H9 (cell line): ENCODE measurements around the gene CDH23. TPM values are rescaled to one million over a fixed set of nuclear protein-coding genes. Genes with fewer than 3 reads are reported as not detected.

Experiments used
- DNase-seq: peaks from one replicate; pipeline ENCODE4 v3.0.0-alpha.2; 2017
- H2AFZ ChIP-seq: one replicate; pipeline ENCODE4 v1.6.1; 2013; ENCODE audit warnings: mild to moderate bottlenecking, low read length, control low read depth, moderate library complexity
- H2AK5ac ChIP-seq: 2 replicates; pipeline ENCODE4 v1.6.1; 2013; ENCODE audit warnings: low read length, control low read depth, mixed read lengths; ENCODE audit not compliant: insufficient read length
- H2BK120ac ChIP-seq: one replicate; pipeline ENCODE4 v1.6.1; 2013; ENCODE audit warnings: low read depth, mild to moderate bottlenecking, low read length, control low read depth, inconsistent platforms; ENCODE audit not compliant: poor library complexity, severe bottlenecking
- H2BK12ac ChIP-seq: 2 replicates; pipeline ENCODE4 v1.6.1; 2013; ENCODE audit warnings: low read length, control low read depth, mixed read lengths, low read depth; ENCODE audit not compliant: insufficient read length
- H2BK15ac ChIP-seq: 2 replicates; pipeline ENCODE4 v1.6.1; 2013; ENCODE audit warnings: low read depth, low read length, control low read depth
- H2BK20ac ChIP-seq: one replicate; pipeline ENCODE4 v1.6.1; 2013; ENCODE audit warnings: low read depth, mild to moderate bottlenecking, low read length, control low read depth, inconsistent platforms; ENCODE audit not compliant: poor library complexity, severe bottlenecking
- H2BK5ac ChIP-seq: 2 replicates; pipeline ENCODE4 v1.6.1; 2013; ENCODE audit warnings: low read length, control low read depth, mixed read lengths; ENCODE audit not compliant: insufficient read length
- H3K14ac ChIP-seq: 2 replicates; pipeline ENCODE4 v1.6.1; 2013; ENCODE audit warnings: low read length, control low read depth; ENCODE audit not compliant: insufficient read depth
- H3K18ac ChIP-seq: 2 replicates; pipeline ENCODE4 v1.6.1; 2013; ENCODE audit warnings: low read depth, mild to moderate bottlenecking, mixed read lengths, low read length, control low read depth; ENCODE audit not compliant: insufficient read length
- H3K23ac ChIP-seq: 2 replicates; pipeline ENCODE4 v1.6.1; 2013; ENCODE audit warnings: low read length, control low read depth, mixed read lengths, low read depth; ENCODE audit not compliant: insufficient read length
- H3K23me2 ChIP-seq: 2 replicates; pipeline ENCODE4 v1.6.1; 2013; ENCODE audit warnings: low read depth, mild to moderate bottlenecking, mixed read lengths, low read length, control low read depth; ENCODE audit not compliant: insufficient read length, poor library complexity, severe bottlenecking
- H3K27ac ChIP-seq: 2 replicates; pipeline ENCODE4 v1.5.1; 2013; ENCODE audit warnings: low read length, control low read depth, mixed read lengths, low read depth; ENCODE audit not compliant: insufficient read length
- H3K27me3 ChIP-seq: 2 replicates; pipeline ENCODE4 v1.6.1; 2013; ENCODE audit warnings: low read length, control low read depth, inconsistent platforms; ENCODE audit not compliant: insufficient read depth
- H3K4ac ChIP-seq: 2 replicates; pipeline ENCODE4 v1.6.1; 2013; ENCODE audit warnings: low read depth, mild to moderate bottlenecking, control low read depth, inconsistent platforms, low read length, moderate library complexity
- H3K4me1 ChIP-seq: 2 replicates; pipeline ENCODE4 v1.6.1; 2013; ENCODE audit warnings: low read length, control low read depth, inconsistent platforms; ENCODE audit not compliant: insufficient read depth
- H3K4me2 ChIP-seq: 2 replicates; pipeline ENCODE4 v1.6.1; 2013; ENCODE audit warnings: low read length, control low read depth, mixed read lengths; ENCODE audit not compliant: insufficient read length, insufficient read depth
- H3K56ac ChIP-seq: 2 replicates; pipeline ENCODE4 v1.6.1; 2013; ENCODE audit warnings: low read depth, mild to moderate bottlenecking, mixed read lengths, low read length, control low read depth; ENCODE audit not compliant: insufficient read length
- H3K79me1 ChIP-seq: 2 replicates; pipeline ENCODE4 v1.6.1; 2013; ENCODE audit warnings: low read depth, mild to moderate bottlenecking, moderate library complexity, low read length, control low read depth, inconsistent platforms; ENCODE audit not compliant: insufficient read depth, poor library complexity, severe bottlenecking
- H3K79me2 ChIP-seq: 2 replicates; pipeline ENCODE4 v1.6.1; 2013; ENCODE audit warnings: low read length, control low read depth, inconsistent platforms; ENCODE audit not compliant: insufficient read depth
- H3K9ac ChIP-seq: 2 replicates; pipeline ENCODE4 v1.6.1; 2013; ENCODE audit warnings: low read length, control low read depth, mixed read lengths; ENCODE audit not compliant: insufficient read length; ENCODE audit errors: extremely low read depth
- H3K9me3 ChIP-seq: one replicate; pipeline ENCODE4 v1.6.1; 2013; ENCODE audit warnings: low read depth, low read length, inconsistent platforms; ENCODE audit not compliant: control insufficient read depth
- H3T11ph ChIP-seq: one replicate; pipeline ENCODE4 v1.6.1; 2013; ENCODE audit warnings: mild to moderate bottlenecking, low read length, control low read depth, inconsistent platforms
- H4K20me1 ChIP-seq: one replicate; pipeline ENCODE4 v1.6.1; 2013; ENCODE audit not compliant: control insufficient read depth, insufficient read length, insufficient read depth
- H4K5ac ChIP-seq: 2 replicates; pipeline ENCODE4 v1.6.1; 2013; ENCODE audit warnings: low read depth, mild to moderate bottlenecking, mixed read lengths, low read length, control low read depth; ENCODE audit not compliant: insufficient read length
- H4K8ac ChIP-seq: replicated peaks from 2 replicates; pipeline ENCODE4 v1.6.1; 2013; ENCODE audit warnings: low read length, control low read depth, mixed read lengths, low read depth; ENCODE audit not compliant: insufficient read length
- H4K91ac ChIP-seq: 2 replicates; pipeline ENCODE4 v1.6.1; 2013; ENCODE audit warnings: low read depth, mild to moderate bottlenecking, moderate library complexity, mixed read lengths, low read length, control low read depth; ENCODE audit not compliant: insufficient read length
- H3K27ac Mint-ChIP-seq, 3 experiments: 2 replicates in 2 of 3; 3 replicates in 1 of 3; pipeline ENCODE4 v1.8.0; 2020 to 2021; ENCODE audit warnings: mixed read lengths in 3 of 3, mild to moderate bottlenecking in 1 of 3, moderate library complexity in 1 of 3
- H3K27me3 Mint-ChIP-seq: 2 replicates; pipeline ENCODE4 v1.8.0; 2021; ENCODE audit warnings: low read depth, mild to moderate bottlenecking, moderate library complexity, mixed read lengths
- H3K36me3 Mint-ChIP-seq, 3 experiments: 2 replicates in 2 of 3; 3 replicates in 1 of 3; pipeline ENCODE4 v1.8.0; 2020 to 2021; ENCODE audit warnings: low read depth in 3 of 3, mixed read lengths in 3 of 3; ENCODE audit not compliant: insufficient read depth in 1 of 3
- H3K4me1 Mint-ChIP-seq, 2 experiments: 2 replicates each; pipeline ENCODE4 v1.8.0; 2020; ENCODE audit warnings: mixed read lengths in 2 of 2
- H3K4me3 Mint-ChIP-seq, 2 experiments: 2 replicates in 1 of 2; 3 replicates in 1 of 2; pipeline ENCODE4 v1.8.0; 2020 to 2021; ENCODE audit warnings: mild to moderate bottlenecking in 2 of 2, mixed read lengths in 2 of 2, moderate library complexity in 1 of 2
- H3K9me3 Mint-ChIP-seq, 2 experiments: 2 replicates in 1 of 2; 3 replicates in 1 of 2; pipeline ENCODE4 v1.8.0; 2020; ENCODE audit warnings: mild to moderate bottlenecking in 2 of 2, mixed read lengths in 2 of 2, moderate library complexity in 1 of 2
- CTCF ChIP-seq: fragments of 200-600 bp; sonication (generic); conservative IDR thresholded peaks from 3 replicates; pipeline ENCODE4 v1.8.0; 2021; ENCODE audit warnings: antibody characterized with exemption, mild to moderate bottlenecking
- WGBS: extraction: QIAGEN DNeasy Blood & Tissue Kit; methylation state at CpG from one replicate; pipeline ENCODE4 v1.1.7; 2013; ENCODE audit warnings: missing lambda C conversion rate, low lambda C conversion rate, mixed read lengths; ENCODE audit not compliant: insufficient read length; ENCODE audit errors: extremely low coverage; 5-methylcytosine and 5-hydroxymethylcytosine counted together
- total RNA-seq: library from RNA; stranded (reverse); gene quantifications from 2 replicates; pipeline ENCODE4 v1.2.1, GENCODE V29; 2021

CDH23 gene
- total RNA-seq, 1 experiment from 2014 or later: 2.1 TPM

GRCh38 chr10:71382757-71383156 is 14.0 kb upstream of the CDH23 start:
- Histone ChIP-seq H4K20me1 (no peaks in the 10 kb centered on the region), H4K5ac (no peak overlapping the region), H2BK20ac (no peak overlapping the region), H3K23me2 (no peaks in the 10 kb centered on the region), H2AFZ (no peak overlapping the region), H3K18ac (no peak overlapping the region), H3K4me2 (no peak overlapping the region), H3K14ac (no peak overlapping the region), H3T11ph (no peak overlapping the region), H3K9me3 (no peaks in the 10 kb centered on the region), H3K23ac (no peak overlapping the region), H2BK12ac (no peak overlapping the region), H3K27me3 (no peaks in the 10 kb centered on the region), H3K56ac (no peak overlapping the region), H2BK120ac (no peak overlapping the region), H4K8ac (no peak overlapping the region), H2AK5ac (no peak overlapping the region), H2BK15ac (no peak overlapping the region), H3K4ac (no peak overlapping the region), H2BK5ac (no peak overlapping the region), H3K9ac (no peak overlapping the region), H3K27ac (no peak overlapping the region), H4K91ac (no peak overlapping the region), H3K4me1 (no peaks in the 10 kb centered on the region), H3K79me2 (no peaks in the 10 kb centered on the region), H3K79me1 (no peaks in the 10 kb centered on the region)
- no peak for DNase-seq
- Mint-ChIP-seq H3K4me3 (no peak overlapping the region), H3K36me3 (no peaks in the 10 kb centered on the region), H3K27ac (no peak overlapping the region), H3K4me1 (peaks cover under 1% of the 10 kb centered on the region in 2 experiments; a peak in 2 of 4 replicates), H3K9me3 (no peaks in the 10 kb centered on the region; a peak in 1 of 5 replicates), H3K27me3 (peaks cover 9% of the 10 kb centered on the region)
- TF ChIP-seq CTCF: no peak
- no CpG with 5 or more reads among the region's 1 CpG for WGBS
